ENCODE results near the gene CD2AP. TPM values are rescaled to one million over a fixed set of nuclear protein-coding genes. Genes with fewer than 3 reads are reported as not detected.

The CD2AP gene
- polyA plus RNA-seq, 1 experiment: 2.2 TPM

- no peak for DNase-seq (ENCODE audit: low read depth)
- CTCF ChIA-PET: no interaction called here
- TF ChIP-seq CTCF (IDR thresholded peaks at IDR 0.05; ENCODE audit: insufficient read depth, low read depth, low read length): no peak
Observed at GRCh38 chr6:47655719-47656595, 178.4 kb downstream of the CD2AP start.

GRCh38 chr6:47661960-47662359 is 184.4 kb downstream of the CD2AP start:
- POLR2A ChIA-PET: no interaction called here
- no peaks in the 10 kb centered on the region for H3K36me3 ChIP-seq (ENCODE audit: control insufficient read depth, insufficient read depth, low read length)

More at GRCh38 chr6:47655719-47656595, 178.4 kb downstream of the CD2AP start:
- no peaks in the 10 kb centered on the region for H3K27me3 ChIP-seq (ENCODE audit: control insufficient read depth, insufficient read depth, low read length)
- no peak overlapping the region for H3K4me3 ChIP-seq (ENCODE audit: low read depth, low read length)
- no peaks in the 10 kb centered on the region for H3K36me3 ChIP-seq (ENCODE audit: control insufficient read depth, insufficient read depth, low read length)
- POLR2A ChIA-PET: no interaction called here

GRCh38 chr6:47663462-47664216 is 186.1 kb downstream of the CD2AP start:
- Histone ChIP-seq H3K27me3 (ENCODE audit: control insufficient read depth, insufficient read depth, low read length) (no peaks in the 10 kb centered on the region), H3K4me3 (ENCODE audit: low read depth, low read length) (no peak overlapping the region), H3K36me3 (ENCODE audit: control insufficient read depth, insufficient read depth, low read length) (no peaks in the 10 kb centered on the region)
- ChIA-PET CTCF (no interaction called here), POLR2A (no interaction called here)
- TF ChIP-seq CTCF (IDR thresholded peaks at IDR 0.05; ENCODE audit: insufficient read depth, low read depth, low read length): no peak
- DNase-seq (ENCODE audit: low read depth): no peak

More at GRCh38 chr6:47661960-47662359, 184.4 kb downstream of the CD2AP start:
- DNase-seq (ENCODE audit: low read depth): no peak
- Histone ChIP-seq H3K27me3 (ENCODE audit: control insufficient read depth, insufficient read depth, low read length) (no peaks in the 10 kb centered on the region), H3K4me3 (ENCODE audit: low read depth, low read length) (no peak overlapping the region)
- CTCF ChIA-PET: no interaction called here
- no peak for TF ChIP-seq CTCF (IDR thresholded peaks at IDR 0.05; ENCODE audit: insufficient read depth, low read depth, low read length)

GRCh38 chr6:47665112-47665511 is 187.5 kb downstream of the CD2AP start:
- CTCF ChIA-PET: no interaction called here
- peaks cover 2% of the 10 kb centered on the region; the same call in 1 of the 2 replicates for H3K27me3 ChIP-seq (ENCODE audit: control insufficient read depth, insufficient read depth, low read length)
- H3K36me3 ChIP-seq (ENCODE audit: control insufficient read depth, insufficient read depth, low read length): no peaks in the 10 kb centered on the region
- no peak for TF ChIP-seq CTCF (IDR thresholded peaks at IDR 0.05; ENCODE audit: insufficient read depth, low read depth, low read length)
- H3K4me3 ChIP-seq (ENCODE audit: low read depth, low read length): no peak overlapping the region
- POLR2A ChIA-PET: no interaction called here
- no peak for DNase-seq (ENCODE audit: low read depth)

Data from BJ (cell line).